ENCODE results near the gene CLRN1.

CLRN1 gene

GRCh38 chr3:150978566-150979148, 6.1 kb upstream of the CLRN1 start:
- in situ Hi-C loops (cut with HindIII; ENCODE audit: low sequenced_read_pairs) = no loop called here

GRCh38 chr3:150975992-150976368, 3.5 kb upstream of the CLRN1 start:
- in situ Hi-C loops (cut with HindIII; ENCODE audit: low sequenced_read_pairs) = no loop called here

- in situ Hi-C loops (cut with HindIII; ENCODE audit: low sequenced_read_pairs) = no loop called here
Observed at GRCh38 chr3:150975086-150975991, 2.8 kb upstream of the CLRN1 start.

GRCh38 chr3:150970665-150971324, 1.7 kb downstream of the CLRN1 start:
- in situ Hi-C loops (cut with HindIII; ENCODE audit: low sequenced_read_pairs) = no loop called here

- in situ Hi-C loops (cut with HindIII; ENCODE audit: low sequenced_read_pairs) = no loop called here
Observed at GRCh38 chr3:150968341-150969035, 4.0 kb downstream of the CLRN1 start.

- in situ Hi-C loops (cut with HindIII; ENCODE audit: low sequenced_read_pairs) = no loop called here
Observed at GRCh38 chr3:150965436-150965835, 7.1 kb downstream of the CLRN1 start.

- in situ Hi-C loops (cut with HindIII; ENCODE audit: low sequenced_read_pairs) = no loop called here
Observed at GRCh38 chr3:150961949-150962348, 10.6 kb downstream of the CLRN1 start.

GRCh38 chr3:150960708-150961684, 11.5 kb downstream of the CLRN1 start:
- in situ Hi-C loops (cut with HindIII; ENCODE audit: low sequenced_read_pairs) = no loop called here

GRCh38 chr3:150958683-150959082, 13.8 kb downstream of the CLRN1 start:
- in situ Hi-C loops (cut with HindIII; ENCODE audit: low sequenced_read_pairs) = no loop called here

GRCh38 chr3:150956376-150956775, 16.2 kb downstream of the CLRN1 start:
- in situ Hi-C loops (cut with HindIII; ENCODE audit: low sequenced_read_pairs) = no loop called here

GRCh38 chr3:150951923-150952322, 20.6 kb downstream of the CLRN1 start:
- in situ Hi-C loops (cut with HindIII; ENCODE audit: low sequenced_read_pairs) = no loop called here

- in situ Hi-C loops (cut with HindIII; ENCODE audit: low sequenced_read_pairs) = no loop called here
Observed at GRCh38 chr3:150945226-150946032, 27.1 kb downstream of the CLRN1 start.

GRCh38 chr3:150942221-150942620, 30.3 kb downstream of the CLRN1 start:
- in situ Hi-C loops (cut with HindIII; ENCODE audit: low sequenced_read_pairs) = no loop called here

- in situ Hi-C loops (cut with HindIII; ENCODE audit: low sequenced_read_pairs) = no loop called here
Observed at GRCh38 chr3:150936693-150937092, 35.8 kb downstream of the CLRN1 start.

- in situ Hi-C loops (cut with HindIII; ENCODE audit: low sequenced_read_pairs) = no loop called here
Observed at GRCh38 chr3:150933473-150933995, 39.0 kb downstream of the CLRN1 start.

GRCh38 chr3:150931745-150932144, 40.8 kb downstream of the CLRN1 start:
- in situ Hi-C loops (cut with HindIII; ENCODE audit: low sequenced_read_pairs) = no loop called here

- in situ Hi-C loops (cut with HindIII; ENCODE audit: low sequenced_read_pairs) = no loop called here
Observed at GRCh38 chr3:150930839-150931238, 41.7 kb downstream of the CLRN1 start.

GRCh38 chr3:150928234-150928633, 44.3 kb downstream of the CLRN1 start:
- in situ Hi-C loops (cut with HindIII; ENCODE audit: low sequenced_read_pairs) = no loop called here

- in situ Hi-C loops (cut with HindIII; ENCODE audit: low sequenced_read_pairs) = no loop called here
Observed at GRCh38 chr3:150926328-150926727, 46.2 kb downstream of the CLRN1 start.

All from DLD1 (cell line).